ENCODE data around the gene MTF1.

The MTF1 gene

GRCh38 chr1:37809942-37810341, 49.5 kb downstream of the MTF1 start:
- H3K27ac ChIP-seq (ENCODE audit: extremely low read depth, low read depth, low read length) = no peak overlapping the region
- H3K9me3 ChIP-seq (ENCODE audit: control insufficient read depth, insufficient read depth, low read depth, low read length) = no peaks in the 10 kb centered on the region
- peaks cover 6 to 58% of the 10 kb centered on the region in 2 experiments; a peak in 2 of 3 replicates for H3K36me3 ChIP-seq (ENCODE audit: control insufficient read depth in 2 of 2, insufficient read depth in 1 of 2, low read length in 2 of 2)
- ChIA-PET CTCF (no interaction called here), POLR2A (interaction anchor here (0.6 kb wide), 1 partner anchor 66 kb away, joined by 7 read pairs; no protein-coding TSS in a partner anchor)
- H3K4me3 ChIP-seq (ENCODE audit: low read depth, low read length) = no peak overlapping the region
- TF ChIP-seq ZNF394 (tag by site-specific recombination; IDR thresholded peaks at IDR 0.05; ENCODE audit: borderline replicate concordance) (no peak), ZBTB7A (tag by site-specific recombination; IDR thresholded peaks at IDR 0.05; ENCODE audit: low read depth) (no peak), PRDM1 (tag by site-specific recombination; IDR thresholded peaks at IDR 0.05) (peak; percentile 27; the same call in 1 of the 2 replicates), ZFP3 (tag by site-specific recombination; IDR thresholded peaks at IDR 0.05; ENCODE audit: low read depth) (no peak), GFI1B (tag by site-specific recombination; IDR thresholded peaks at IDR 0.05) (no peak)
- TF ChIP-seq, protein P1, sequence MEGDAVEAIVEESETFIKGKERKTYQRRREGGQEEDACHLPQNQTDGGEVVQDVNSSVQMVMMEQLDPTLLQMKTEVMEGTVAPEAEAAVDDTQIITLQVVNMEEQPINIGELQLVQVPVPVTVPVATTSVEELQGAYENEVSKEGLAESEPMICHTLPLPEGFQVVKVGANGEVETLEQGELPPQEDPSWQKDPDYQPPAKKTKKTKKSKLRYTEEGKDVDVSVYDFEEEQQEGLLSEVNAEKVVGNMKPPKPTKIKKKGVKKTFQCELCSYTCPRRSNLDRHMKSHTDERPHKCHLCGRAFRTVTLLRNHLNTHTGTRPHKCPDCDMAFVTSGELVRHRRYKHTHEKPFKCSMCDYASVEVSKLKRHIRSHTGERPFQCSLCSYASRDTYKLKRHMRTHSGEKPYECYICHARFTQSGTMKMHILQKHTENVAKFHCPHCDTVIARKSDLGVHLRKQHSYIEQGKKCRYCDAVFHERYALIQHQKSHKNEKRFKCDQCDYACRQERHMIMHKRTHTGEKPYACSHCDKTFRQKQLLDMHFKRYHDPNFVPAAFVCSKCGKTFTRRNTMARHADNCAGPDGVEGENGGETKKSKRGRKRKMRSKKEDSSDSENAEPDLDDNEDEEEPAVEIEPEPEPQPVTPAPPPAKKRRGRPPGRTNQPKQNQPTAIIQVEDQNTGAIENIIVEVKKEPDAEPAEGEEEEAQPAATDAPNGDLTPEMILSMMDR (tag by site-specific recombination; IDR thresholded peaks at IDR 0.05) = no peak
- TF ChIP-seq, protein P2, sequence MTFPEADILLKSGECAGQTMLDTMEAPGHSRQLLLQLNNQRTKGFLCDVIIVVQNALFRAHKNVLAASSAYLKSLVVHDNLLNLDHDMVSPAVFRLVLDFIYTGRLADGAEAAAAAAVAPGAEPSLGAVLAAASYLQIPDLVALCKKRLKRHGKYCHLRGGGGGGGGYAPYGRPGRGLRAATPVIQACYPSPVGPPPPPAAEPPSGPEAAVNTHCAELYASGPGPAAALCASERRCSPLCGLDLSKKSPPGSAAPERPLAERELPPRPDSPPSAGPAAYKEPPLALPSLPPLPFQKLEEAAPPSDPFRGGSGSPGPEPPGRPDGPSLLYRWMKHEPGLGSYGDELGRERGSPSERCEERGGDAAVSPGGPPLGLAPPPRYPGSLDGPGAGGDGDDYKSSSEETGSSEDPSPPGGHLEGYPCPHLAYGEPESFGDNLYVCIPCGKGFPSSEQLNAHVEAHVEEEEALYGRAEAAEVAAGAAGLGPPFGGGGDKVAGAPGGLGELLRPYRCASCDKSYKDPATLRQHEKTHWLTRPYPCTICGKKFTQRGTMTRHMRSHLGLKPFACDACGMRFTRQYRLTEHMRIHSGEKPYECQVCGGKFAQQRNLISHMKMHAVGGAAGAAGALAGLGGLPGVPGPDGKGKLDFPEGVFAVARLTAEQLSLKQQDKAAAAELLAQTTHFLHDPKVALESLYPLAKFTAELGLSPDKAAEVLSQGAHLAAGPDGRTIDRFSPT (tag by site-specific recombination; IDR thresholded peaks at IDR 0.05) = no peak
- H3K4me1 ChIP-seq (ENCODE audit: control insufficient read depth, insufficient read depth, low read length) = peaks cover 3% of the 10 kb centered on the region; the same call in 1 of the 2 replicates

DNA sequence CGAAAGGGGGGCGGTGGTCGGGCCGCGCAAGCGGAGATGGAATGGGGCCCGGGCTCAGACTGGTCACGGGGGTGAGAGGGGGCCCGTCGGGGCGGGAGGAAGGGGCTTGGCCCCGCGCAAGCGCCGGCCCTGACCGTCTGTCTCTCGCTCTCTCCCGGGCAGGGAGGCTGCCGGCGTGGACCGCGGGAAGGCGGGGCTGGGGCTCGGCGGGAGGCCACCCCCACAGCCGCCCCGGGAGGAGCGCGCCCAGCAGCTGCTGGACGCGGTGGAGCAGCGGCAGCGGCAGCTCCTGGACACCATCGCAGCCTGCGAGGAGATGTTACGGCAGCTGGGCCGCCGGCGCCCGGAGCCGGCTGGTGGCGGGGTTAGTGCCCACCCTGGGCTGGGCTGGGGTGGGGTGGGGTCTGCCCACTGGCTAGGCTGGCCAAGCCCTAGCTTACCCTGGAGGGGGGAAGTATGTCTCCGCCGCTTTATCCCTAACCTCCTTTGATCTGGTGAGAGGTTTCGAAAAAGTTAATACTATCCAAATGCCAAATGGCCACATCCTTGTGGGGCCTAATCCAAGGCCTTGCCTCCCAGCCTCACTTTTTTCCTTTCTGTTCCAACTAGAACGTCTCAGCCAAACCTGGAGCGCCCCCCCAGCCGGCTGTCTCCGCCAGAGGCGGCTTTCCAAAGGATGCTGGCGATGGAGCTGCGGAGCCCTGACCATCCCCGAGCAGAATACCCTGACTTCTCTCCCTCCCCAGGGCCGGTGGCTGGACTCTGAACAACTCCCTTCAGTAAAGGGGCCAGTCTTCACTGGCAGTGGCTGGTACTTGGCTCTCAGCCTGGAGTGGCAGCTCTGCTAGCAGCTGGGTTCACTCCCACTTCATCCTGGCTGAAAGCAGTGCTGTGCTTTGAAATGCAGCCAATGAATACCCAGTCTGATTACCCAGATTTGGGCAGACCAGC, 50.7 kb downstream of the MTF1 start:
- peak overlapping the region; percentile 65 for H3K27ac ChIP-seq (ENCODE audit: extremely low read depth, low read depth, low read length)
- peak overlapping the region; percentile 91 for H3K4me3 ChIP-seq (ENCODE audit: low read depth, low read length)
- no peaks in the 10 kb centered on the region for H3K9me3 ChIP-seq (ENCODE audit: control insufficient read depth, insufficient read depth, low read depth, low read length)
- peaks cover 3% of the 10 kb centered on the region; the same call in 1 of the 2 replicates for H3K4me1 ChIP-seq (ENCODE audit: control insufficient read depth, insufficient read depth, low read length)
- peaks cover 6 to 61% of the 10 kb centered on the region in 2 experiments; a peak in 2 of 3 replicates for H3K36me3 ChIP-seq (ENCODE audit: control insufficient read depth in 2 of 2, insufficient read depth in 1 of 2, low read length in 2 of 2)
- ChIA-PET CTCF (interaction anchor here (0.6 to 1.0 kb wide), 5 partner anchors 13 to 210 kb away, joined by 3 to 4 read pairs (median 3); partner anchors contain the start of genes CDCA8 and MTF1), POLR2A (interaction anchor here (0.6 to 3.3 kb wide), 23 partner anchors 9 to 1814 kb away, joined by 3 to 50 read pairs (median 4); partner anchors contain the start of genes CDCA8, EPHA10 and MTF1)
- TF ChIP-seq PRDM10 (tag by site-specific recombination; IDR thresholded peaks at IDR 0.05) (peak; percentile 66; the same call in 1 of the 2 replicates), KLF10 (tag by site-specific recombination; IDR thresholded peaks at IDR 0.05) (peak; percentile 81), ZNF433 (tag by site-specific recombination; IDR thresholded peaks at IDR 0.05; ENCODE audit: low read depth) (no peak), ZNF449 (tag by site-specific recombination; IDR thresholded peaks at IDR 0.05) (peak; percentile 66), ZBTB6 (tag by site-specific recombination; IDR thresholded peaks at IDR 0.05) (peak; percentile 77), ZNF341 (tag by site-specific recombination; IDR thresholded peaks at IDR 0.05; ENCODE audit: low read depth) (peak; percentile 88), GLIS2 (tag by site-specific recombination; IDR thresholded peaks at IDR 0.05) (peak; percentile 98), ZEB2 (tag by site-specific recombination; IDR thresholded peaks at IDR 0.05) (peak; percentile 10; the same call in 1 of the 2 replicates), WT1 (tag by site-specific recombination; IDR thresholded peaks at IDR 0.05) (no peak)
- TF ChIP-seq, protein P3, sequence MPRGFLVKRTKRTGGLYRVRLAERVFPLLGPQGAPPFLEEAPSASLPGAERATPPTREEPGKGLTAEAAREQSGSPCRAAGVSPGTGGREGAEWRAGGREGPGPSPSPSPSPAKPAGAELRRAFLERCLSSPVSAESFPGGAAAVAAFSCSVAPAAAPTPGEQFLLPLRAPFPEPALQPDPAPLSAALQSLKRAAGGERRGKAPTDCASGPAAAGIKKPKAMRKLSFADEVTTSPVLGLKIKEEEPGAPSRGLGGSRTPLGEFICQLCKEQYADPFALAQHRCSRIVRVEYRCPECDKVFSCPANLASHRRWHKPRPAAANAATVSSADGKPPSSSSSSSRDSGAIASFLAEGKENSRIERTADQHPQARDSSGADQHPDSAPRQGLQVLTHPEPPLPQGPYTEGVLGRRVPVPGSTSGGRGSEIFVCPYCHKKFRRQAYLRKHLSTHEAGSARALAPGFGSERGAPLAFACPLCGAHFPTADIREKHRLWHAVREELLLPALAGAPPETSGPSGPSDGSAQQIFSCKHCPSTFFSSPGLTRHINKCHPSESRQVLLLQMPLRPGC (tag by site-specific recombination; IDR thresholded peaks at IDR 0.05) = peak; percentile 11; the same call in 1 of the 2 replicates
- TF ChIP-seq, protein P4, sequence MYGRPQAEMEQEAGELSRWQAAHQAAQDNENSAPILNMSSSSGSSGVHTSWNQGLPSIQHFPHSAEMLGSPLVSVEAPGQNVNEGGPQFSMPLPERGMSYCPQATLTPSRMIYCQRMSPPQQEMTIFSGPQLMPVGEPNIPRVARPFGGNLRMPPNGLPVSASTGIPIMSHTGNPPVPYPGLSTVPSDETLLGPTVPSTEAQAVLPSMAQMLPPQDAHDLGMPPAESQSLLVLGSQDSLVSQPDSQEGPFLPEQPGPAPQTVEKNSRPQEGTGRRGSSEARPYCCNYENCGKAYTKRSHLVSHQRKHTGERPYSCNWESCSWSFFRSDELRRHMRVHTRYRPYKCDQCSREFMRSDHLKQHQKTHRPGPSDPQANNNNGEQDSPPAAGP (tag by site-specific recombination; IDR thresholded peaks at IDR 0.05) = 0 out of 2 replicates have a peak, but pooled peaks have one; percentile 25
